HepG2 (cell line): ENCODE measurements around the gene ARL2. TPM values are rescaled to one million over a fixed set of nuclear protein-coding genes. Genes with fewer than 3 reads are reported as not detected.

ENCODE experiments used
- ATAC-seq: fragments of 200-7000 bp; cut with Tn5 transposase; 3 replicates; pipeline ENCODE4 v1.9.1; 2020; ENCODE audit warnings: mild to moderate bottlenecking, moderate library complexity
- BruUV-seq: library from RNA; stranded (reverse); fragments of 400-500 nt; replicated peaks from 2 replicates; lab custom pipeline; 2021; lab: Mats Ljungman, UMichigan
- CTCF ChIA-PET: fragments of 300-600 bp; formaldehyde crosslinking; extraction: SDS; loops from one replicate; lab custom pipeline; 2021; ENCODE audit warnings: low total read pairs, inconsistent platforms, low intra/inter-chr PET ratio; lab: Yijun Ruan, JAX
- POLR2A ChIA-PET: fragments of 350-600 bp; sonication (Branson Sonifier 250); formaldehyde crosslinking; loops from one replicate; lab custom pipeline; 2020; ENCODE audit warnings: antibody characterized with exemption, inconsistent platforms; lab: Yijun Ruan, JAX
- DNase-seq: peaks from one replicate; pipeline ENCODE4 v3.0.0-alpha.2; 2015; ENCODE audit warnings: low spot score
- FAIRE-seq: peaks from 3 replicates; lab custom pipeline; 2011; peaks lifted over from hg19 to GRCh38; lab: Jason Lieb, UNC
- H2AFZ ChIP-seq: one replicate; pipeline ENCODE4 v1.6.1; 2011; ENCODE audit warnings: low read length, inconsistent platforms
- H3K27ac ChIP-seq: fragments of 300-600 bp; 3 replicates; pipeline ENCODE4 v1.8.0; 2011; ENCODE audit warnings: mixed run types, mild to moderate bottlenecking, mixed read lengths, low read length, inconsistent platforms; ENCODE audit not compliant: insufficient read depth; ENCODE audit errors: extremely low read length
- H3K27me3 ChIP-seq, 2 experiments: fragments of 200-600 bp in 1 of 2; 2 replicates in 1 of 2; 3 replicates in 1 of 2; pipeline versions ENCODE4 v1.6.0 to v1.8.0; 2011; ENCODE audit warnings: low read length in 2 of 2, mild to moderate bottlenecking in 2 of 2, moderate library complexity in 2 of 2, inconsistent platforms in 1 of 2; ENCODE audit not compliant: insufficient read depth in 2 of 2, control insufficient read depth in 1 of 2
- H3K36me3 ChIP-seq, 2 experiments: fragments of 200-600 bp in 1 of 2; replicated peaks in 1 of 2; 2 replicates in 1 of 2; 3 replicates in 1 of 2; pipeline versions ENCODE4 v1.5.1 to v1.8.0; 2011; ENCODE audit warnings: low read length in 2 of 2, inconsistent platforms in 1 of 2; ENCODE audit not compliant: insufficient read depth in 2 of 2, control insufficient read depth in 1 of 2
- H3K4me1 ChIP-seq: 2 replicates; pipeline ENCODE4 v1.5.1; 2012; ENCODE audit warnings: low read length, inconsistent platforms; ENCODE audit not compliant: insufficient read depth
- H3K4me2 ChIP-seq: 2 replicates; pipeline ENCODE4 v1.6.0; 2011; ENCODE audit warnings: low read depth, low read length, inconsistent platforms
- H3K4me3 ChIP-seq, 3 experiments: fragments of 200-600 bp in 1 of 3; sonication (generic), shearing (Covaris generic) in 1 of 3; replicated peaks in 1 of 3; 2 replicates each; pipeline ENCODE4 v1.5.1; 2011 to 2016; ENCODE audit warnings: low read length in 3 of 3, inconsistent platforms in 2 of 3, low read depth in 2 of 3, mild to moderate bottlenecking in 2 of 3, control low read depth in 1 of 3, mixed read lengths in 1 of 3; ENCODE audit not compliant: insufficient read depth in 1 of 3
- H3K79me2 ChIP-seq: one replicate; pipeline ENCODE4 v1.6.1; 2011; ENCODE audit warnings: low read length, inconsistent platforms; ENCODE audit not compliant: insufficient read depth
- H3K9ac ChIP-seq: 2 replicates; pipeline ENCODE4 v1.6.0; 2011; ENCODE audit warnings: mild to moderate bottlenecking, low read depth, low read length, inconsistent platforms; ENCODE audit not compliant: insufficient read depth
- H3K9me3 ChIP-seq: 2 replicates; pipeline ENCODE4 v1.5.1; 2012; ENCODE audit warnings: mild to moderate bottlenecking, low read length
- H4K20me1 ChIP-seq: 2 replicates; pipeline ENCODE4 v1.6.0; 2011; ENCODE audit warnings: inconsistent platforms, mild to moderate bottlenecking, low read length, moderate library complexity; ENCODE audit not compliant: insufficient read depth
- CEBPB ChIP-seq: IDR thresholded peaks from 2 replicates; pipeline ENCODE4 v1.6.1; 2011; ENCODE audit warnings: low read depth, low read length, improper control_type of control experiment, borderline replicate concordance
- FOXP1 ChIP-seq, 2 experiments: fragments of 450-650 bp in 1 of 2; IDR thresholded peaks; 2 replicates each; pipeline ENCODE4 v1.6.1; 2017 to 2018; ENCODE audit warnings: antibody characterized with exemption in 1 of 2
- KDM5B ChIP-seq: sonication (generic); formaldehyde crosslinking; IDR thresholded peaks from 2 replicates; pipeline ENCODE4 v1.4.0; 2020; ENCODE audit warnings: missing genetic modification reagents, mild to moderate bottlenecking, borderline replicate concordance
- RCOR2 ChIP-seq: IDR thresholded peaks from 2 replicates; pipeline ENCODE4 v1.6.1; 2016; ENCODE audit warnings: missing biosample characterization, missing genetic modification reagents
- SRSF9 ChIP-seq: fragments of 200-400 bp; formaldehyde crosslinking; IDR thresholded peaks from 2 replicates; pipeline ENCODE4 v1.6.1; 2018; ENCODE audit warnings: borderline replicate concordance, mild to moderate bottlenecking, low read depth, low read length; ENCODE audit not compliant: insufficient read depth, poor library complexity, severe bottlenecking
- ZNF136 ChIP-seq: sonication (generic); formaldehyde crosslinking; IDR thresholded peaks from 2 replicates; pipeline ENCODE4 v1.8.1; 2022; ENCODE audit warnings: low read depth, mild to moderate bottlenecking, moderate library complexity, missing genetic modification reagents
- ZNF160 ChIP-seq: sonication (generic); formaldehyde crosslinking; IDR thresholded peaks from 2 replicates; pipeline ENCODE4 v1.8.0; 2022; ENCODE audit warnings: mild to moderate bottlenecking, inconsistent platforms, missing genetic modification reagents
- ZNF235 ChIP-seq: sonication (generic); formaldehyde crosslinking; IDR thresholded peaks from 2 replicates; pipeline ENCODE4 v1.8.1; 2023; ENCODE audit warnings: mild to moderate bottlenecking, missing genetic modification reagents, borderline replicate concordance
- ZNF468 ChIP-seq: sonication (generic); formaldehyde crosslinking; IDR thresholded peaks from 2 replicates; pipeline ENCODE4 v1.8.0; 2022; ENCODE audit warnings: mild to moderate bottlenecking, moderate library complexity, missing genetic modification reagents
- ZNF790 ChIP-seq: sonication (generic); formaldehyde crosslinking; IDR thresholded peaks from 2 replicates; pipeline ENCODE4 v1.8.0; 2022; ENCODE audit warnings: missing genetic modification reagents, mild to moderate bottlenecking, borderline replicate concordance
- ZSCAN29 ChIP-seq: sonication (generic); formaldehyde crosslinking; conservative IDR thresholded peaks from 2 replicates; pipeline ENCODE4 v1.4.0; 2020; ENCODE audit warnings: mild to moderate bottlenecking, missing genetic modification reagents
- WGBS: methylation state at CpG from one replicate; pipeline ENCODE4 v1.1.6; 2017; ENCODE audit warnings: low lambda C conversion rate; 5-methylcytosine and 5-hydroxymethylcytosine counted together
- in situ Hi-C: cut with HindIII; loops from 2 replicates; pipeline ENCODE4 v1.10.0; 2017; ENCODE audit warnings: low pct_unique_long_range_greater_than_20kb; ENCODE audit not compliant: extremely low pct_ligation_motif_present
- intact Hi-C: fragments of 100-400 bp; cut with micrococcal nuclease; formaldehyde crosslinking; loops from one replicate; pipeline ENCODE4 v1.10.0; 2022; ENCODE audit not compliant: unreplicated experiment
- polyA plus RNA-seq, 8 experiments: library from polyadenylated mRNA; depleted of rRNA in 3 of 8; stranded (reverse) in 7 of 8; unstranded in 1 of 8; fragments of >200 nt; fragmentation: Illumina TruSeq in 4 of 8; extraction: Trizol in 4 of 8; gene quantifications; 2 replicates each; pipeline versions ENCODE4 v1.2.1 to v1.2.3, GENCODE V29; 2011 to 2016; ENCODE audit warnings: low read depth in 4 of 8, missing spikeins in 1 of 8, mixed read lengths in 1 of 8; ENCODE audit not compliant: insufficient read depth in 1 of 8
- total RNA-seq, 5 experiments: library from RNA; depleted of rRNA; stranded (reverse); fragments of >200 nt; fragmentation: Illumina TruSeq; extraction: Trizol; gene quantifications; 2 replicates each; pipeline ENCODE4 v1.2.3, GENCODE V29; 2016; ENCODE audit warnings: low read depth in 1 of 5
- TF ChIP-seq, protein P1 (sequence below): sonication (generic); formaldehyde crosslinking; IDR thresholded peaks from 2 replicates; pipeline ENCODE4 v1.5.0; 2020; ENCODE audit warnings: missing genetic modification reagents
- TF ChIP-seq, protein P2 (sequence below): sonication (generic); formaldehyde crosslinking; IDR thresholded peaks from 2 replicates; pipeline ENCODE4 v1.4.0; 2020; ENCODE audit warnings: mild to moderate bottlenecking, missing genetic modification reagents
- TF ChIP-seq, protein P3 (sequence below): sonication (generic); formaldehyde crosslinking; IDR thresholded peaks from 2 replicates; pipeline ENCODE4 v1.5.1; 2020; ENCODE audit warnings: missing genetic modification reagents, mild to moderate bottlenecking, borderline replicate concordance
- TF ChIP-seq, protein P4 (sequence below): sonication (generic); formaldehyde crosslinking; IDR thresholded peaks from 2 replicates; pipeline ENCODE4 v1.4.0; 2020; ENCODE audit warnings: missing genetic modification reagents, borderline replicate concordance

Gene ARL2
- total and polyA plus RNA-seq, 2 of the 13 experiments (the other 11 are each of a cell fraction or from before 2014, with no cell fraction given) = 82.9 to 84.4 TPM

DNA sequence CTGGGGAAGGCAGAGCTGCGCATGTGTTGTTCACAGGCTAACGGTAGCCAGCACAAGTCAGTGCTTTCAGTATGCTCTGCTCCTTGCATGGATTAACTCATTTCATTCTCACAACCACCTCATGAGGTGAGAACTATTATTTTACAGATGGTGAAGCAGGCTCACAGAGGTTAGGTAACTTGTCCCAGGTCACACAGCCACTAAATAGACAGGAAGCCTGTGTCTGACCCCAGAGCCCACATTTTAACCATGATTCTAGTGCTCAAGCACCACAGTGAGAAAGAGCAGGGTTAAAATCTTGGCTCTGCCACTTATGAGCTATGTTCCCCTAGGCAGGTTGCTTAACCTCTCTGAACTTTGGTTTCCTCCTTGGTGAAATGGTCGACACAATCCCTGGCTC, 7.0 kb downstream of the ARL2 start:
- POLR2A ChIA-PET = no interaction called here
- H3K27ac ChIP-seq = no peak overlapping the region

More for the DNA sequence above, 7.0 kb downstream of the ARL2 start:
- Histone ChIP-seq H3K9ac (no peak overlapping the region), H3K36me3 (no peaks in the 10 kb centered on the region), H4K20me1 (no peaks in the 10 kb centered on the region), H3K4me1 (peaks cover 71% of the 10 kb centered on the region), H3K79me2 (no peaks in the 10 kb centered on the region), H2AFZ (no peak overlapping the region), H3K4me3 (no peak overlapping the region), H3K9me3 (no peaks in the 10 kb centered on the region), H3K4me2 (no peak overlapping the region), H3K27me3 (no peaks in the 10 kb centered on the region)
- in situ Hi-C loops = no loop called here
- no peak for DNase-seq
- intact Hi-C loops = no loop called here
- CTCF ChIA-PET = no interaction called here
- no peak for ATAC-seq
- 74% methylated on average over 3 of the region's 3 CpGs for WGBS
- TF ChIP-seq RCOR2 (no peak), SRSF9 (no peak), ZNF790 (no peak), ZNF160 (no peak), FOXP1 (IDR thresholded peaks at IDR 0.05) (no peak), FOXP1 (CRISPR knock-in tag; IDR thresholded peaks at IDR 0.05) (no peak), KDM5B (CRISPR knock-in tag) (no peak), ZNF468 (CRISPR knock-in tag) (no peak), ZNF136 (CRISPR knock-in tag) (no peak), ZSCAN29 (CRISPR knock-in tag) (no peak), CEBPB (no peak), ZNF235 (no peak)
- TF ChIP-seq, protein P1, sequence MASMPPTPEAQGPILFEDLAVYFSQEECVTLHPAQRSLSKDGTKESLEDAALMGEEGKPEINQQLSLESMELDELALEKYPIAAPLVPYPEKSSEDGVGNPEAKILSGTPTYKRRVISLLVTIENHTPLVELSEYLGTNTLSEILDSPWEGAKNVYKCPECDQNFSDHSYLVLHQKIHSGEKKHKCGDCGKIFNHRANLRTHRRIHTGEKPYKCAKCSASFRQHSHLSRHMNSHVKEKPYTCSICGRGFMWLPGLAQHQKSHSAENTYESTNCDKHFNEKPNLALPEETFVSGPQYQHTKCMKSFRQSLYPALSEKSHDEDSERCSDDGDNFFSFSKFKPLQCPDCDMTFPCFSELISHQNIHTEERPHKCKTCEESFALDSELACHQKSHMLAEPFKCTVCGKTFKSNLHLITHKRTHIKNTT = no peak
- TF ChIP-seq, protein P2, sequence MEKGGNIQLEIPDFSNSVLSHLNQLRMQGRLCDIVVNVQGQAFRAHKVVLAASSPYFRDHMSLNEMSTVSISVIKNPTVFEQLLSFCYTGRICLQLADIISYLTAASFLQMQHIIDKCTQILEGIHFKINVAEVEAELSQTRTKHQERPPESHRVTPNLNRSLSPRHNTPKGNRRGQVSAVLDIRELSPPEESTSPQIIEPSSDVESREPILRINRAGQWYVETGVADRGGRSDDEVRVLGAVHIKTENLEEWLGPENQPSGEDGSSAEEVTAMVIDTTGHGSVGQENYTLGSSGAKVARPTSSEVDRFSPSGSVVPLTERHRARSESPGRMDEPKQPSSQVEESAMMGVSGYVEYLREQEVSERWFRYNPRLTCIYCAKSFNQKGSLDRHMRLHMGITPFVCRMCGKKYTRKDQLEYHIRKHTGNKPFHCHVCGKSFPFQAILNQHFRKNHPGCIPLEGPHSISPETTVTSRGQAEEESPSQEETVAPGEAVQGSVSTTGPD (CRISPR knock-in tag) = no peak
- TF ChIP-seq, protein P3, sequence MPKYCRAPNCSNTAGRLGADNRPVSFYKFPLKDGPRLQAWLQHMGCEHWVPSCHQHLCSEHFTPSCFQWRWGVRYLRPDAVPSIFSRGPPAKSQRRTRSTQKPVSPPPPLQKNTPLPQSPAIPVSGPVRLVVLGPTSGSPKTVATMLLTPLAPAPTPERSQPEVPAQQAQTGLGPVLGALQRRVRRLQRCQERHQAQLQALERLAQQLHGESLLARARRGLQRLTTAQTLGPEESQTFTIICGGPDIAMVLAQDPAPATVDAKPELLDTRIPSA (CRISPR knock-in tag) = no peak
- TF ChIP-seq, protein P4, sequence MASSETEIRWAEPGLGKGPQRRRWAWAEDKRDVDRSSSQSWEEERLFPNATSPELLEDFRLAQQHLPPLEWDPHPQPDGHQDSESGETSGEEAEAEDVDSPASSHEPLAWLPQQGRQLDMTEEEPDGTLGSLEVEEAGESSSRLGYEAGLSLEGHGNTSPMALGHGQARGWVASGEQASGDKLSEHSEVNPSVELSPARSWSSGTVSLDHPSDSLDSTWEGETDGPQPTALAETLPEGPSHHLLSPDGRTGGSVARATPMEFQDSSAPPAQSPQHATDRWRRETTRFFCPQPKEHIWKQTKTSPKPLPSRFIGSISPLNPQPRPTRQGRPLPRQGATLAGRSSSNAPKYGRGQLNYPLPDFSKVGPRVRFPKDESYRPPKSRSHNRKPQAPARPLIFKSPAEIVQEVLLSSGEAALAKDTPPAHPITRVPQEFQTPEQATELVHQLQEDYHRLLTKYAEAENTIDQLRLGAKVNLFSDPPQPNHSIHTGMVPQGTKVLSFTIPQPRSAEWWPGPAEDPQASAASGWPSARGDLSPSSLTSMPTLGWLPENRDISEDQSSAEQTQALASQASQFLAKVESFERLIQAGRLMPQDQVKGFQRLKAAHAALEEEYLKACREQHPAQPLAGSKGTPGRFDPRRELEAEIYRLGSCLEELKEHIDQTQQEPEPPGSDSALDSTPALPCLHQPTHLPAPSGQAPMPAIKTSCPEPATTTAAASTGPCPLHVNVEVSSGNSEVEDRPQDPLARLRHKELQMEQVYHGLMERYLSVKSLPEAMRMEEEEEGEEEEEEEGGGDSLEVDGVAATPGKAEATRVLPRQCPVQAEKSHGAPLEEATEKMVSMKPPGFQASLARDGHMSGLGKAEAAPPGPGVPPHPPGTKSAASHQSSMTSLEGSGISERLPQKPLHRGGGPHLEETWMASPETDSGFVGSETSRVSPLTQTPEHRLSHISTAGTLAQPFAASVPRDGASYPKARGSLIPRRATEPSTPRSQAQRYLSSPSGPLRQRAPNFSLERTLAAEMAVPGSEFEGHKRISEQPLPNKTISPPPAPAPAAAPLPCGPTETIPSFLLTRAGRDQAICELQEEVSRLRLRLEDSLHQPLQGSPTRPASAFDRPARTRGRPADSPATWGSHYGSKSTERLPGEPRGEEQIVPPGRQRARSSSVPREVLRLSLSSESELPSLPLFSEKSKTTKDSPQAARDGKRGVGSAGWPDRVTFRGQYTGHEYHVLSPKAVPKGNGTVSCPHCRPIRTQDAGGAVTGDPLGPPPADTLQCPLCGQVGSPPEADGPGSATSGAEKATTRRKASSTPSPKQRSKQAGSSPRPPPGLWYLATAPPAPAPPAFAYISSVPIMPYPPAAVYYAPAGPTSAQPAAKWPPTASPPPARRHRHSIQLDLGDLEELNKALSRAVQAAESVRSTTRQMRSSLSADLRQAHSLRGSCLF = no peak
- BruUV-seq = no TSS peak
- FAIRE-seq = no peak
